ENCODE measurements around the gene PPFIA3.

GRCh38 chr19:49109051-49109450 is 10.3 kb upstream of the PPFIA3 start:
- TF ChIP-seq MAX (IDR thresholded peaks at IDR 0.05) (no peak), CTCF (IDR thresholded peaks at IDR 0.05) (no peak), USF2 (IDR thresholded peaks at IDR 0.05) (no peak), HMGXB4 (CRISPR knock-in tag; IDR thresholded peaks at IDR 0.05; ENCODE audit: borderline replicate concordance) (no peak), SMC3 (IDR thresholded peaks at IDR 0.05) (no peak), CHD4 (IDR thresholded peaks at IDR 0.05; ENCODE audit: borderline replicate concordance) (no peak), POLR2A (IDR thresholded peaks at IDR 0.05; ENCODE audit: low read length) (no peak), EP300 (IDR thresholded peaks at IDR 0.05) (no peak), PBX3 (IDR thresholded peaks at IDR 0.05) (no peak), RAD21 (conservative IDR thresholded peaks at IDR 0.05 in 1 of 2, IDR thresholded peaks at IDR 0.05 in 1 of 2) (no peak), CBX8 (IDR thresholded peaks at IDR 0.05) (no peak), ELK1 (IDR thresholded peaks at IDR 0.05; ENCODE audit: low read depth, low read length) (no peak), HEYL (CRISPR knock-in tag; IDR thresholded peaks at IDR 0.05) (no peak)
